Osteoblast (primary cell): ENCODE measurements around the gene DOC2B. TPM values are rescaled to one million over a fixed set of nuclear protein-coding genes. Genes with fewer than 3 reads are reported as not detected.

Source experiments
- DNase-seq: peaks from one replicate; pipeline ENCODE4 v3.0.0; 2011; ENCODE audit warnings: low spot score, mixed read lengths; ENCODE audit not compliant: insufficient read length; ENCODE audit errors: missing footprints
- H2AFZ ChIP-seq: 2 replicates; pipeline ENCODE4 v1.6.0; 2011; ENCODE audit warnings: mild to moderate bottlenecking, low read length
- H3K27ac ChIP-seq: 2 replicates; pipeline ENCODE4 v1.5.1; 2011; ENCODE audit warnings: mild to moderate bottlenecking, low read depth, low read length, moderate library complexity
- H3K27me3 ChIP-seq: 2 replicates; pipeline ENCODE4 v1.6.0; 2012; ENCODE audit warnings: mild to moderate bottlenecking, control low read depth, inconsistent platforms, low read length, moderate library complexity; ENCODE audit not compliant: insufficient read depth
- H3K36me3 ChIP-seq: 2 replicates; pipeline ENCODE4 v1.5.1; 2011; ENCODE audit warnings: mild to moderate bottlenecking, low read length, control low read depth, moderate library complexity; ENCODE audit not compliant: insufficient read depth
- H3K4me1 ChIP-seq: 2 replicates; pipeline ENCODE4 v1.5.1; 2011; ENCODE audit warnings: mild to moderate bottlenecking, low read length, control low read depth, moderate library complexity; ENCODE audit not compliant: insufficient read depth
- H3K4me2 ChIP-seq: 2 replicates; pipeline ENCODE4 v1.6.0; 2011; ENCODE audit warnings: mild to moderate bottlenecking, low read length; ENCODE audit not compliant: insufficient read depth
- H3K4me3 ChIP-seq: fragments of 200-600 bp; sonication (generic); 3 replicates; pipeline ENCODE4 v1.5.1; 2012; ENCODE audit warnings: mild to moderate bottlenecking, low read length, inconsistent platforms; ENCODE audit not compliant: insufficient read depth
- H3K79me2 ChIP-seq: 2 replicates; pipeline ENCODE4 v1.6.0; 2012; ENCODE audit warnings: mild to moderate bottlenecking, low read length, control low read depth, inconsistent platforms; ENCODE audit not compliant: insufficient read depth
- H3K9me3 ChIP-seq: 2 replicates; pipeline ENCODE4 v1.5.1; 2011; ENCODE audit warnings: low read depth, low read length, control low read depth
- H4K20me1 ChIP-seq: 2 replicates; pipeline ENCODE4 v1.6.0; 2012; ENCODE audit warnings: mild to moderate bottlenecking, low read length, control low read depth; ENCODE audit not compliant: insufficient read depth
- CTCF ChIP-seq: IDR thresholded peaks from 2 replicates; pipeline ENCODE4 v1.5.1; 2011; ENCODE audit warnings: mild to moderate bottlenecking, low read depth, low read length, moderate library complexity; ENCODE audit errors: extremely low read depth
- total RNA-seq: library from RNA; depleted of rRNA; stranded (reverse); fragments of >200 nt; gene quantifications from 2 replicates; pipeline ENCODE4 v1.2.3, GENCODE V29; 2012

The DOC2B gene
- total RNA-seq, 1 donor = not detected

GRCh38 chr17:149897-150584, 31.4 kb downstream of the DOC2B start:
- Histone ChIP-seq H3K27me3 (peaks cover 6% of the 10 kb centered on the region), H3K4me3 (no peak overlapping the region), H3K27ac (no peak overlapping the region), H3K9me3 (no peaks in the 10 kb centered on the region), H2AFZ (no peak overlapping the region), H4K20me1 (no peaks in the 10 kb centered on the region), H3K36me3 (no peaks in the 10 kb centered on the region), H3K79me2 (no peaks in the 10 kb centered on the region), H3K4me2 (no peak overlapping the region), H3K4me1 (no peaks in the 10 kb centered on the region)
- TF ChIP-seq CTCF = no peak
- no peak for DNase-seq

DNA sequence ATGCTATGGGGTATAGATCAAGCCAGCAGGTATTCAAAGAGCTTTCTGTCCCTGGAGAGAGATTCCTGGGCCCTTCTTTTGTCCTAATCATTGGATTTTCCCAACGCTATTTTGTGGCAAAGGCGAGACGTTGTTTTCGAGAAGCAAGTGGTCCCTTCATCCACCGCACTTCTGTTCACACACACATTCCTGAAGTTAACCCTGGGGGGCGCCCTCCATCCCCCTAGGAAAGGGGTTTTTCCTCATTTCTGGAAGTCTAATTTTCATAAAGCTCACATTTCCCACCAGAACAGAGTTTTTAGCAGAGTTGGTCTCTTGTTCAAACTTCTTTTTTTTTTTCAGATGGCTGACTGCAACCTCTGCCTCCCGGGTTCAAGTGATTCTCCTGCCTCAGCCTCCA, 32.2 kb downstream of the DOC2B start:
- no peak overlapping the region for H2AFZ ChIP-seq
- no peak for DNase-seq
- no peaks in the 10 kb centered on the region for H3K4me1 ChIP-seq

GRCh38 chr17:148757-149156, 32.7 kb downstream of the DOC2B start:
- Histone ChIP-seq H2AFZ (no peak overlapping the region), H3K27me3 (peaks cover 6% of the 10 kb centered on the region), H3K27ac (no peak overlapping the region), H3K4me1 (no peaks in the 10 kb centered on the region), H3K9me3 (no peaks in the 10 kb centered on the region), H3K79me2 (no peaks in the 10 kb centered on the region), H4K20me1 (no peaks in the 10 kb centered on the region), H3K36me3 (no peaks in the 10 kb centered on the region), H3K4me2 (no peak overlapping the region), H3K4me3 (no peak overlapping the region)
- no peak for DNase-seq
- no peak for TF ChIP-seq CTCF

More for the DNA sequence above, 32.2 kb downstream of the DOC2B start:
- no peaks in the 10 kb centered on the region for H3K9me3 ChIP-seq
- H4K20me1 ChIP-seq = no peaks in the 10 kb centered on the region
- peaks cover 6% of the 10 kb centered on the region for H3K27me3 ChIP-seq
- no peaks in the 10 kb centered on the region for H3K36me3 ChIP-seq
- no peak for TF ChIP-seq CTCF
- H3K4me2 ChIP-seq = no peak overlapping the region
- H3K27ac ChIP-seq = no peak overlapping the region
- no peak overlapping the region for H3K4me3 ChIP-seq
- H3K79me2 ChIP-seq = no peaks in the 10 kb centered on the region

DNA sequence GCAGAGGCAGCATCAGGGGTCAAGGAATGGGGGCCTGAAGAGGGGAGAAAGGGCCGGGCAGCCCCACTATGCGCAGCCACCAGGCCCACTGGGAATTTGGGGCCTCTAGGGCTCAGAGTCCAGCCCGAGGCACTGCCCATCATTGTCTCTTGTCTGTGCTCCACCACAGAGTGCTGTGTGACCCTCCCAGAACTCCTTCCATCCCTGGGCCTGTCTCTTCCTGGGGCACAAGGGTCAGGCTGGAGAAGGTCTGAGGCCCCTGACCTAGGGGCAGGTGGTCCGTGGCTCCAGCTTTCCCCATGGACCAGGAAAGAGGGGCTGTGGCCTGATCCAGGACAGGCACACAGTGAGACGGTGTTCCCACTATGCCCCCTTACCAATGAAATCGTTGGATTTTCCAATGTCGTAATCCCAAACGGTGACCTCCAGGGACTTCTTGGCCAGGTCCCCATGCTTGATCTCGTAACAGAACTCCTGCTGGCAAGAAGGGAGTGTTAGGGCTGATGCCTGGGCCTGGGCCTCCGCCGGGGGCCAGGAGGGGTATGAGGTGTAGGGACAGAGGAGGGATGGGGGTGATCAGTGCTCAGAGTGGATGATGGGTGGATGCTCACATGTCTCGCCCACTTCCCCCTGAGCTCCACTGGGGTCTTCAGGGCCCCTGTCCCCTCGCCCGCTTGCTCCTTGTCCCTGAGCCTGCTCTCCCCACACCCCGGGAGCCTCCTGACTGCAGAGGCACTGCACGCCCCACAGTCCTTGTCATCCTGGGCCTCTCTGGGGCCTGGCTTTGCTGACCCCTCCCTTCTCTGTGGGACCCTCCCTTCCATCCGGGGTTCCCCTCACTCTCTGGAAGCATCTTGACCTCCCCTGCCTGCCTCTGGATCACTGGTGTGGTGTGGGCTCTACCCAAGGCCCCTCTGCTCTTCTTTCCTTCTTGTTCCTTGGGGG, 33.4 kb downstream of the DOC2B start:
- Histone ChIP-seq H3K9me3 (no peaks in the 10 kb centered on the region), H2AFZ (no peak overlapping the region), H3K4me1 (no peaks in the 10 kb centered on the region), H3K79me2 (no peaks in the 10 kb centered on the region), H3K4me2 (no peak overlapping the region), H4K20me1 (no peaks in the 10 kb centered on the region), H3K4me3 (no peak overlapping the region), H3K27ac (no peak overlapping the region), H3K36me3 (no peaks in the 10 kb centered on the region), H3K27me3 (peaks cover 6% of the 10 kb centered on the region)
- no peak for TF ChIP-seq CTCF
- no peak for DNase-seq
